ENCODE measurements around the gene ANXA7. TPM values are rescaled to one million over a fixed set of nuclear protein-coding genes. Genes with fewer than 3 reads are reported as not detected.
"Not testable (repeated sequence)": the region's sequence is repeated elsewhere in the genome, so short reads cannot be mapped to it uniquely, and the experiment has no call there.

ANXA7 gene
- total RNA-seq, 1 donor from 2014 or later, result 88.7 TPM

DNA sequence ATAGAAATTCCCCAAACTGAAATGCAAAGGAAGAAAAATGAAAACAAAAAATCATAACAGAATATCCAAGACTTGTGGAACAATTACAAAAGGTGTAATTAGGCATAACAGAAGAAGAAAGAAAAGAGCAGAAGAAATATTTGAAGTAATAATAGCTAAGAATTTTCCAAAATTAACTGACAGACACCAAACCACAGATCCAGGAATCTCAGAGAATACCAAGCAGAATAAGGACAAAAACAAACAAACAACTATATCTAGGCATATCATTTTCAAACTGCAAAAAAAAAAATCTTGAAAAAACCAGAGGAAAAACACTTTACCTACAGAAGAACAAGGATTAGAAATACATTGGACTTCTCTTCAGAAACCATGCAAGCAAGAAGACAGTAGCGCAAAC, 80.7 kb downstream of the ANXA7 start:
- FAIRE-seq (no peak), DNase-seq (ENCODE audit: low read depth) (no peak)
- TF ChIP-seq, protein P1, sequence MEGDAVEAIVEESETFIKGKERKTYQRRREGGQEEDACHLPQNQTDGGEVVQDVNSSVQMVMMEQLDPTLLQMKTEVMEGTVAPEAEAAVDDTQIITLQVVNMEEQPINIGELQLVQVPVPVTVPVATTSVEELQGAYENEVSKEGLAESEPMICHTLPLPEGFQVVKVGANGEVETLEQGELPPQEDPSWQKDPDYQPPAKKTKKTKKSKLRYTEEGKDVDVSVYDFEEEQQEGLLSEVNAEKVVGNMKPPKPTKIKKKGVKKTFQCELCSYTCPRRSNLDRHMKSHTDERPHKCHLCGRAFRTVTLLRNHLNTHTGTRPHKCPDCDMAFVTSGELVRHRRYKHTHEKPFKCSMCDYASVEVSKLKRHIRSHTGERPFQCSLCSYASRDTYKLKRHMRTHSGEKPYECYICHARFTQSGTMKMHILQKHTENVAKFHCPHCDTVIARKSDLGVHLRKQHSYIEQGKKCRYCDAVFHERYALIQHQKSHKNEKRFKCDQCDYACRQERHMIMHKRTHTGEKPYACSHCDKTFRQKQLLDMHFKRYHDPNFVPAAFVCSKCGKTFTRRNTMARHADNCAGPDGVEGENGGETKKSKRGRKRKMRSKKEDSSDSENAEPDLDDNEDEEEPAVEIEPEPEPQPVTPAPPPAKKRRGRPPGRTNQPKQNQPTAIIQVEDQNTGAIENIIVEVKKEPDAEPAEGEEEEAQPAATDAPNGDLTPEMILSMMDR (IDR thresholded peaks at IDR 0.05; ENCODE audit: insufficient read depth, low read length, severe bottlenecking), result no peak
- H3K27me3 ChIP-seq (ENCODE audit: control insufficient read depth, insufficient read depth, low read length), result peaks cover 6% of the 10 kb centered on the region
- H3K36me3 ChIP-seq (ENCODE audit: control insufficient read depth, insufficient read depth, low read length), result no peaks in the 10 kb centered on the region
- no peak overlapping the region for H3K4me3 ChIP-seq (ENCODE audit: low read depth, low read length)

DNA sequence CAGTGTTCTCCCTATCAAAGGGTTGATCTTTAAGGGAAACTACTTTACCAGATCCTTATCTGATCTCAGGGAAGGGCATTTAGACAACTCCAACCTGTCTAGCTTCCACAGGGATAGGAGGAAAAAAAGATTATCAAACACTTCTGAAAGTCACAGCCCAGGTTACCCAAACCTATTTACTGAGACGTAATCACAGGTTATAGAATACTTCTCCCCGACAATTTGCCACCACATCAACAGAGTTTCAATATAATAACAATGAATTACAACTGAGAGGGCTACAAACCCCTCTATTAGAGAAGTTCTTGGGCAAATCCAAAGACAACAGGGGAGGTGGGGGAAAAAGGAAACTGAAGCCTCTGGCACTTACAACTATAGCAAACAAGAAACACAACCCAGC, 81.5 kb downstream of the ANXA7 start:
- FAIRE-seq, result no peak

DNA sequence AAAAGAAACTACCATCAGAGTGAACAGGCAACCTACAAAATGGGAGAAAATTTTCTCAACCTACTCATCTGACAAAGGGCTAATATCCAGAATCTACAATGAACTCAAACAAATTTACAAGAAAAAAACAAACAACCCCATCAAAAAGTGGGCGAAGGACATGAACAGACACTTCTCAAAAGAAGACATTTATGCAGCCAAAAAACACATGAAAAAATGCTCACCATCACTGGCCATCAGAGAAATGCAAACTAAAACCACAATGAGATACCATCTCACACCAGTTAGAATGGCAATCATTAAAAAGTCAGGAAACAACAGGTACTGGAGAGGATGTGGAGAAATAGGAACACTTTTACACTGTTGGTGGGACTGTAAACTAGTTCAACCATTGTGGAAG, 85.3 kb downstream of the ANXA7 start:
- H3K36me3 ChIP-seq (ENCODE audit: control insufficient read depth, insufficient read depth, low read length); DNase-seq (ENCODE audit: low read depth); H3K4me3 ChIP-seq (ENCODE audit: low read depth, low read length); FAIRE-seq; H3K27me3 ChIP-seq (ENCODE audit: control insufficient read depth, insufficient read depth, low read length): not testable (repeated sequence)

More for the DNA sequence above, 81.5 kb downstream of the ANXA7 start:
- Histone ChIP-seq H3K36me3 (ENCODE audit: control insufficient read depth, insufficient read depth, low read length) (no peaks in the 10 kb centered on the region), H3K4me3 (ENCODE audit: low read depth, low read length) (no peak overlapping the region), H3K27me3 (ENCODE audit: control insufficient read depth, insufficient read depth, low read length) (peaks cover 6% of the 10 kb centered on the region)
- DNase-seq (ENCODE audit: low read depth), result no peak
- TF ChIP-seq, protein P1 (IDR thresholded peaks at IDR 0.05; ENCODE audit: insufficient read depth, low read length, severe bottlenecking), result no peak

DNA sequence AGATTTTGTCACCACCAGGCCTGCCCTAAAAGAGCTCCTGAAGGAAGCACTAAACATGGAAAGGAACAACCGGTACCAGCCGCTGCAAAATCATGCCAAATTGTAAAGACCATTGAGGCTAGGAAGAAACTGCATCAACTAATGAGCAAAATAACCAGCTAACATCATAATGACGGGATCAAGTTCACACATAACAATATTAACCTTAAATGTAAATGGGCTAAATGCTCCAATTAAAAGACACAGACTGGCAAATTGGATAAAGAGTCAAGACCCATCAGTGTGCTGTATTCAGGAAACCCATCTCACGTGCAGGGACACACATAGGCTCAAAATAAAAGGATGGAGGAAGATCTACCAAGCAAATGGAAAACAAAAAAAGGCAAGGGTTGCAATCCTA, 88.6 kb downstream of the ANXA7 start:
- not testable (repeated sequence) for H3K27me3 ChIP-seq (ENCODE audit: control insufficient read depth, insufficient read depth, low read length); H3K36me3 ChIP-seq (ENCODE audit: control insufficient read depth, insufficient read depth, low read length); DNase-seq (ENCODE audit: low read depth); FAIRE-seq; H3K4me3 ChIP-seq (ENCODE audit: low read depth, low read length)

Other genes with a start within 250 kb of the ANXA7 start
- gene ECD, start 246.1 kb downstream of the ANXA7 start, total RNA-seq, result 16.8 and 17.6 TPM in 2 replicates
- gene FAM149B1, start 245.9 kb downstream of the ANXA7 start, total RNA-seq, result 17.6 and 24.3 TPM in 2 replicates
- gene DNAJC9, start 166.8 kb downstream of the ANXA7 start, total RNA-seq, result 32.0 and 35.0 TPM in 2 replicates
- gene MRPS16, start 161.4 kb downstream of the ANXA7 start, total RNA-seq, result 77.6 and 81.6 TPM in 2 replicates
- gene CFAP70, start 55.2 kb downstream of the ANXA7 start, total RNA-seq, result 0.79 and 2.4 TPM in 2 replicates
- 0.90 and 1.1 TPM in 2 replicates for gene MSS51, start 19.5 kb upstream of the ANXA7 start, total RNA-seq
- 20.6 and 24.7 TPM in 2 replicates for gene PPP3CB, start 82.0 kb upstream of the ANXA7 start, total RNA-seq
- 5.8 and 24.5 TPM in 2 replicates for gene USP54, start 177.3 kb upstream of the ANXA7 start, total RNA-seq
- not detected in 2 replicates for gene MYOZ1, start 227.4 kb upstream of the ANXA7 start, total RNA-seq
- under 0.01 TPM in 1 of 2 replicates, not detected in the other for gene SYNPO2L, start 242.0 kb upstream of the ANXA7 start, total RNA-seq